Testis (tissue), 3 donors: ENCODE measurements around the gene SFTPA2. TPM values are rescaled to one million over a fixed set of nuclear protein-coding genes. Genes with fewer than 3 reads are reported as not detected.
"Not testable (repeated sequence)": the region's sequence is repeated elsewhere in the genome, so short reads cannot be mapped to it uniquely, and the experiment has no call there.

Source experiments
- DNase-seq: peaks from one replicate; pipeline ENCODE4 v3.0.0-alpha.2; 2019
- H3K27ac ChIP-seq, 2 donors: fragments of 200-600 bp; sonication (generic); one replicate each; pipeline ENCODE4 v1.5.1; 2019
- H3K27me3 ChIP-seq: fragments of 200-600 bp; sonication (generic); one replicate; pipeline ENCODE4 v1.5.1; 2019
- H3K36me3 ChIP-seq: fragments of 200-600 bp; sonication (generic); one replicate; pipeline ENCODE4 v1.5.1; 2017; ENCODE audit warnings: low read depth; ENCODE audit errors: missing control alignments
- H3K4me1 ChIP-seq: fragments of 200-600 bp; sonication (generic); one replicate; pipeline ENCODE4 v1.5.1; 2019
- H3K4me3 ChIP-seq, 2 donors: fragments of 200-600 bp; sonication (generic); one replicate each; pipeline ENCODE4 v1.5.1; 2017 to 2019
- H3K9me3 ChIP-seq: fragments of 200-600 bp; sonication (generic); one replicate; pipeline ENCODE4 v1.5.1; 2017
- WGBS, 2 donors: methylation state at CpG; one replicate each; pipeline ENCODE4 v1.1.5; 2018; 5-methylcytosine and 5-hydroxymethylcytosine counted together
- intact Hi-C: fragments of 100-400 bp; cut with DNase I; formaldehyde crosslinking; loops from one replicate; pipeline ENCODE4 v1.15.1; 2023; ENCODE audit warnings: low total_unique reads
- polyA plus RNA-seq: library from polyadenylated mRNA; stranded (reverse); fragments of 350-450 nt; fragmentation: Illumina TruSeq; extraction: RNeasy Lipid Tissue Mini Kit (QIAGEN cat#74804); gene quantifications from one replicate; pipeline ENCODE4 v1.2.3, GENCODE V29; 2014; ENCODE audit warnings: low read depth, low replicate concordance; ENCODE audit not compliant: insufficient read depth
- total RNA-seq, 2 donors: library from RNA; depleted of rRNA; stranded (reverse); fragments of >200 nt; gene quantifications; one replicate each; pipeline ENCODE4 v1.2.3, GENCODE V29; 2016

SFTPA2 gene
- total and polyA plus RNA-seq, 3 donors from 2014 or later: 0.31 TPM; not detected in 2

GRCh38 chr10:79525049-79525710 is 35.0 kb downstream of the SFTPA2 start:
- H3K27ac ChIP-seq, H3K9me3 ChIP-seq, intact Hi-C loops, H3K4me3 ChIP-seq, DNase-seq, H3K27me3 ChIP-seq, H3K4me1 ChIP-seq, H3K36me3 ChIP-seq: not testable (repeated sequence)
- WGBS, 2 donors: 94 to 95% methylated on average over 3 to 5 of the region's 8 CpGs

GRCh38 chr10:79523157-79523853 is 36.9 kb downstream of the SFTPA2 start:
- H3K27ac ChIP-seq, H3K4me3 ChIP-seq, H3K27me3 ChIP-seq, intact Hi-C loops, H3K9me3 ChIP-seq, H3K36me3 ChIP-seq, H3K4me1 ChIP-seq, DNase-seq: not testable (repeated sequence)
- 77 to 82% methylated on average over 5 to 9 of the region's 13 CpGs for WGBS, 2 donors

- intact Hi-C loops: not testable (repeated sequence)
Measured at GRCh38 chr10:79522464-79522863, 37.7 kb downstream of the SFTPA2 start.

GRCh38 chr10:79521751-79522150 is 38.5 kb downstream of the SFTPA2 start:
- H3K27me3 ChIP-seq, H3K36me3 ChIP-seq, DNase-seq, H3K4me1 ChIP-seq, H3K27ac ChIP-seq, H3K4me3 ChIP-seq, H3K9me3 ChIP-seq, intact Hi-C loops: not testable (repeated sequence)
- WGBS, 2 donors: 83 to 85% methylated on average over 6 of the region's 6 CpGs

More at GRCh38 chr10:79522464-79522863, 37.7 kb downstream of the SFTPA2 start:
- H3K9me3 ChIP-seq, H3K27ac ChIP-seq, H3K4me3 ChIP-seq, H3K27me3 ChIP-seq, H3K36me3 ChIP-seq, H3K4me1 ChIP-seq, DNase-seq: not testable (repeated sequence)
- 97 to 98% methylated on average over 3 of the region's 4 CpGs for WGBS, 2 donors

GRCh38 chr10:79517567-79517966 is 42.6 kb downstream of the SFTPA2 start:
- H3K4me3 ChIP-seq, H3K4me1 ChIP-seq, H3K27ac ChIP-seq, H3K9me3 ChIP-seq, H3K27me3 ChIP-seq, intact Hi-C loops, DNase-seq, H3K36me3 ChIP-seq: not testable (repeated sequence)
- 63% methylated on average over 2 of the region's 4 CpGs; no CpG with 5 or more reads in 1 of the 2 donors for WGBS, 2 donors

GRCh38 chr10:79516532-79517205 is 43.5 kb downstream of the SFTPA2 start:
- H3K9me3 ChIP-seq, H3K4me1 ChIP-seq, H3K36me3 ChIP-seq, H3K27me3 ChIP-seq, intact Hi-C loops, DNase-seq, H3K27ac ChIP-seq, H3K4me3 ChIP-seq: not testable (repeated sequence)
- WGBS, 2 donors: 48 to 58% methylated on average over 7 of the region's 7 CpGs

- WGBS, 2 donors: 86 to 100% methylated on average over 1 to 15 of the region's 17 CpGs
- H3K4me3 ChIP-seq, H3K36me3 ChIP-seq, intact Hi-C loops, H3K9me3 ChIP-seq, DNase-seq, H3K27ac ChIP-seq, H3K4me1 ChIP-seq, H3K27me3 ChIP-seq: not testable (repeated sequence)
Measured at GRCh38 chr10:79511891-79512583, 48.2 kb downstream of the SFTPA2 start, which contains the start of gene EIF5AL1. Gene EIF5AL1 (plus strand): TSS chr10:79512533. CDS start chr10:79512650, 117 bp downstream.

GRCh38 chr10:79509934-79510508 is 50.2 kb downstream of the SFTPA2 start:
- WGBS, 2 donors: 83% methylated on average over 1 of the region's 5 CpGs; no CpG with 5 or more reads in 1 of the 2 donors
- H3K27ac ChIP-seq, H3K36me3 ChIP-seq, DNase-seq, intact Hi-C loops, H3K27me3 ChIP-seq, H3K9me3 ChIP-seq, H3K4me1 ChIP-seq, H3K4me3 ChIP-seq: not testable (repeated sequence)

GRCh38 chr10:79509306-79509933 is 50.8 kb downstream of the SFTPA2 start:
- H3K36me3 ChIP-seq, H3K4me3 ChIP-seq, H3K4me1 ChIP-seq, DNase-seq, intact Hi-C loops, H3K27me3 ChIP-seq, H3K9me3 ChIP-seq, H3K27ac ChIP-seq: not testable (repeated sequence)
- WGBS, 2 donors: 95 to 96% methylated on average over 2 of the region's 3 CpGs

- H3K4me1 ChIP-seq, intact Hi-C loops, H3K27ac ChIP-seq, DNase-seq, H3K4me3 ChIP-seq, H3K9me3 ChIP-seq, H3K36me3 ChIP-seq, H3K27me3 ChIP-seq: not testable (repeated sequence)
- WGBS, 2 donors: 79 to 89% methylated on average over 3 to 4 of the region's 4 CpGs
Measured at GRCh38 chr10:79508245-79508644, 52.0 kb downstream of the SFTPA2 start.
